GM10266 (cell line): ENCODE measurements around the gene TULP1.
A peak's percentile ranks its signal among the peaks of the same experiment; 100 is the strongest.
"Not testable (repeated sequence)": the region's sequence is repeated elsewhere in the genome, so short reads cannot be mapped to it uniquely, and the experiment has no call there.

Experiments used
- DNase-seq: peaks from one replicate; pipeline ENCODE4 v3.0.0; 2012; ENCODE audit errors: extremely low spot score
- TF ChIP-seq, protein P1 (sequence below): IDR thresholded peaks from 2 replicates; pipeline ENCODE4 v1.5.1; 2012; ENCODE audit warnings: mild to moderate bottlenecking, low read depth; ENCODE audit not compliant: control insufficient read depth, insufficient read depth; ENCODE audit errors: missing control alignments

Gene TULP1

DNA sequence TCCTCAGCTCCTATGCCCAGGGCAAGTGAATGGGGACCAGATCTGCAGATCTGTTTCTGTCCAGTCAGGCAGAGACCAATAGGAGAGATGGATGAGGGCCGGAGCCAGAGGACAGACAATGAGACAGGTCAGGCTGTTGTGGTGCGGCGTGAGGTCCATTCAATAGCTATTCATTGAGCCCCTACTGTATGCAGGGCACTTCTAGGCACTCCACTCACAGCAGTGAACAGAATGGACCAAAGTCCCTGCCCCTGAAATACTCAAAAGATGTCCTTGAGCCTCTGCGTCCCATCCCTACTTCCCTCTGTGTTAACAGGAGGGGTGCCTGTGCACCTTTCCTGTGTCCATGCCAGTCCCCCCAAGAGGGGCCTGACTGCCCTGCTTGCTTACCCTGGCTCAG is 8.5 kb upstream of the TULP1 start:
- DNase-seq, result no peak
- TF ChIP-seq, protein P1, sequence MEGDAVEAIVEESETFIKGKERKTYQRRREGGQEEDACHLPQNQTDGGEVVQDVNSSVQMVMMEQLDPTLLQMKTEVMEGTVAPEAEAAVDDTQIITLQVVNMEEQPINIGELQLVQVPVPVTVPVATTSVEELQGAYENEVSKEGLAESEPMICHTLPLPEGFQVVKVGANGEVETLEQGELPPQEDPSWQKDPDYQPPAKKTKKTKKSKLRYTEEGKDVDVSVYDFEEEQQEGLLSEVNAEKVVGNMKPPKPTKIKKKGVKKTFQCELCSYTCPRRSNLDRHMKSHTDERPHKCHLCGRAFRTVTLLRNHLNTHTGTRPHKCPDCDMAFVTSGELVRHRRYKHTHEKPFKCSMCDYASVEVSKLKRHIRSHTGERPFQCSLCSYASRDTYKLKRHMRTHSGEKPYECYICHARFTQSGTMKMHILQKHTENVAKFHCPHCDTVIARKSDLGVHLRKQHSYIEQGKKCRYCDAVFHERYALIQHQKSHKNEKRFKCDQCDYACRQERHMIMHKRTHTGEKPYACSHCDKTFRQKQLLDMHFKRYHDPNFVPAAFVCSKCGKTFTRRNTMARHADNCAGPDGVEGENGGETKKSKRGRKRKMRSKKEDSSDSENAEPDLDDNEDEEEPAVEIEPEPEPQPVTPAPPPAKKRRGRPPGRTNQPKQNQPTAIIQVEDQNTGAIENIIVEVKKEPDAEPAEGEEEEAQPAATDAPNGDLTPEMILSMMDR, result no peak

DNA sequence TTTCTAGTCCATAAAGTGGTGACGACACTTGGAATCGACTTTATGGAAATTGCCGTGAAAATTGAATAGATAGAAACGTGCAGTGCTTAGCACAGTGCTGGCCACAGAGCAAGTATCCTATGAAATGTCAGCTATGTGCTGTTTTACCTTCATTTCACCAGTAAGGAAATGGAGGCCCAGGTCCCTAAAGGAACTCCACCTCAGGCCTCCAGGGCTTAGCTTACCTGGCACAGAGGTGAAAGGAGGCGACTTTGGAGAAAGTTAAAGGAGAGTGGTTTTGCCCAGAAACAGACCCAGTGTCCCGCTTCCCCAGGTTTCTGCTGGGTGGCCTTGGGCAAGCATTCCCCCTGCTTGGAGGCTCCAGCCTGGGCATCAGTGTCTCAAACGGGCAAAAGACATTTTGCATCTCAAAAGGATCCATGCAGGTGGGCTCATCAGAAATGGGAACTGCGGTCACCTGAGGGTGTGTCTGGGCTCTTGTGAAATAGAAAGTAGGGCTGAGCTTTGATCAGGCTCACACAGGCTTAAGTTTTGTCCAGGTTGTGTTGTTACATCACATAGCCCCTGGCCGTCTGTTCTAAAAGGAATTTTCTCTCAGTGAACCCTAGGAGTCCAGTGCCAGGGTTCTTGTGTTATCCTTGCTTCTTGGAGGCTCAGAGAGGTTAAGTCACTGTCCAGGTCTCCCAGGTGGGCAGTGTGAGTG is 6.8 kb upstream of the TULP1 start:
- TF ChIP-seq, protein P1, result no peak
- DNase-seq, result peak; percentile 1

- peak; percentile 1 for DNase-seq
- TF ChIP-seq, protein P1, result no peak
These were observed 6.0 kb upstream of the TULP1 start for GRCh38 chr6:35518566-35519312.

GRCh38 chr6:35517978-35518377 is 5.3 kb upstream of the TULP1 start:
- DNase-seq, result not testable (repeated sequence)

DNA sequence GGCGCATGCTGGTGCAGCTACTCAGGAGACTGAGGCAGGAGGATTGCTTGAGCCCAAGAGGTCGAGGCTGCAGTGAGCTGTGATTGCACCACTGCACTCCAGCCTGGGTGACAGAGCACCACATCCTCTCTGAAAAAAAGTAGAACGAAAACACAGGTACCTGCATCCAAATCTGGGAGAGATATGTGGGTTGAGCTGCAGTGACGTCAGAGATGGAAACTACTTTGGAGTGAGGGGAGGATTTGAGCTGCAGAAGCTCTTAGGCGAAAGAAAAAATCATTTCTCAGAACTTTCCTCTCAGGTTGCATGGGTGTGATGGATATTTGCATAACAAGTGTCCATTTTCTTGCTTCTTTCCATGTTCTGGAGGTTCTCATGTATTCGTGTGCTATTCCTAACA is 4.0 kb upstream of the TULP1 start:
- DNase-seq, result no peak
- TF ChIP-seq, protein P1, result no peak

- DNase-seq, result not testable (repeated sequence)
These were observed 3.2 kb upstream of the TULP1 start for GRCh38 chr6:35515939-35516338.

GRCh38 chr6:35514587-35514986 is 1.9 kb upstream of the TULP1 start:
- no peak for DNase-seq
- TF ChIP-seq, protein P1, result no peak

DNA sequence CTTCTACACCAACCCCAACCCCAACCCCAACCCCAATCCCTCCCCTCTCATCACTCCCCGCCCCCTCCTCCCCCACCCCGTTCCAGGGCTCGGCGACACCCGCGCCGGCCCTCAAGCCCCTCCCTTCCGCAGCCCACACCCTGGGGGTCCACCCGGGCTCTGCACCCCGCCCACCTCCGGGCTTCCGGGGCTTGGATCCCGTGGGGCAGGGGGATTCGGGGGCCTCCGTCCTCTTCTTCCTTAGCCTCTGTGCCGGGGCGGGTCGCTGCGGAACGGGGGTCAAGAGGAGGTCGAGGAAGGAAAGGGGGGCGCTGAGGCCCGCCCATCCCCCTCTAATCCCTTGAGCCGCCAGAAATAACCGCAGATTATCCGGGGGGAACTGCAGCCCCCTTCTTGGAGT is 690 bp downstream of the TULP1 start:
- peak; percentile 11 for DNase-seq
- TF ChIP-seq, protein P1, result no peak
